T-helper 2 cell treated with Interferon-gamma antibody and Interleukin-4, amounts not matched to agents 5 μg/mL and 100 μg/mL, for 36 hours (primary cell): Measurements from ENCODE around the gene AGTPBP1.

Experiments used
- DNase-seq: peaks from one replicate; pipeline ENCODE4 v3.0.0; 2021; ENCODE audit warnings: low spot score
- H3K27ac Mint-ChIP-seq: one replicate; pipeline ENCODE4 v1.8.0; 2021; ENCODE audit warnings: mild to moderate bottlenecking, mixed read lengths
- H3K27me3 Mint-ChIP-seq: one replicate; pipeline ENCODE4 v1.8.0; 2021; ENCODE audit warnings: low read depth, mixed read lengths
- H3K36me3 Mint-ChIP-seq: one replicate; pipeline ENCODE4 v1.8.0; 2021; ENCODE audit warnings: low read depth, mixed read lengths
- H3K4me1 Mint-ChIP-seq: one replicate; pipeline ENCODE4 v1.8.0; 2021; ENCODE audit warnings: low read depth, mixed read lengths
- H3K4me3 Mint-ChIP-seq: one replicate; pipeline ENCODE4 v1.8.0; 2022; ENCODE audit warnings: mild to moderate bottlenecking, moderate library complexity, mixed read lengths
- H3K9me3 Mint-ChIP-seq: one replicate; pipeline ENCODE4 v1.8.0; 2021; ENCODE audit warnings: mixed read lengths

AGTPBP1 gene

DNA sequence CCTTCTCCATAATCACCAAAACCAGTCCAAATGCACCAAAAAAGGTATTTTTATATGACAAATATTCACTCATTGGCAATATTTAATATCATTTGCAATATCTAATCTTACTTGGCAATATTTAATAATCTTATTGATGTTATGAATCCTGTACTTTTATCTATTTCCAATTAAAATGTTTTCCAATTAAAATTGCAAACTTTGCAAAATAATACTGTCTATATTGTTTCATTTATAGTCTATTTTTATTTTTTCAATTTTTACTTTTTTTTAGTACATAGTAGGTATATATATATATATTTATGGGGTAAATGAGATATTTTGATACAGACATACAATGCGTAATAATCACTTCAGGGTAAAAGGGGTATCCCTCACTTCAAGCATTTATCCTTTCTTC, 109.9 kb downstream of the AGTPBP1 start:
- H3K27me3 Mint-ChIP-seq: no peaks in the 10 kb centered on the region
- DNase-seq: no peak
- H3K36me3 Mint-ChIP-seq: peaks cover 6% of the 10 kb centered on the region
- no peak overlapping the region for H3K27ac Mint-ChIP-seq
- no peaks in the 10 kb centered on the region for H3K9me3 Mint-ChIP-seq
- H3K4me1 Mint-ChIP-seq: no peaks in the 10 kb centered on the region
- H3K4me3 Mint-ChIP-seq: no peak overlapping the region

DNA sequence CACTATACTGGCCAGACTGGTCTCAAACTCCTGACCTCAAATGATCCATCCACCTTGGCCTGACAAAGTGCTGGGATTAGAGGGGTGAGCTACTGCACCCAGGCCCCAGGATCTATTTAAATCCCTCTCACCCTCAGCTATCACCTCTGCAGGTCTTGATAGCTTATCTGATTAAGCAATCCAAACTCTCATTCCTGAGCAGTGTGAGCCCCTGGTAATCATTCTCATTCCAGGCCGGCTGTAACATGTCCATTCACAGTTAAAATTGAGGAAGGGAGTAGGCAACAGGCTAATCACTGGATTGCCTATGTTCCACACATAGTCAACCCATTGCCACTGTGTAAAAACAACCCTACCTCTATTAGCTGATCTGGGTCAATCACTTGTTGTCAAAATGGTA, 111.1 kb downstream of the AGTPBP1 start:
- H3K9me3 Mint-ChIP-seq: no peaks in the 10 kb centered on the region
- no peak for DNase-seq
- H3K4me1 Mint-ChIP-seq: no peaks in the 10 kb centered on the region
- no peaks in the 10 kb centered on the region for H3K27me3 Mint-ChIP-seq
- H3K36me3 Mint-ChIP-seq: peaks cover 5% of the 10 kb centered on the region
- H3K4me3 Mint-ChIP-seq: no peak overlapping the region
- H3K27ac Mint-ChIP-seq: no peak overlapping the region

DNA sequence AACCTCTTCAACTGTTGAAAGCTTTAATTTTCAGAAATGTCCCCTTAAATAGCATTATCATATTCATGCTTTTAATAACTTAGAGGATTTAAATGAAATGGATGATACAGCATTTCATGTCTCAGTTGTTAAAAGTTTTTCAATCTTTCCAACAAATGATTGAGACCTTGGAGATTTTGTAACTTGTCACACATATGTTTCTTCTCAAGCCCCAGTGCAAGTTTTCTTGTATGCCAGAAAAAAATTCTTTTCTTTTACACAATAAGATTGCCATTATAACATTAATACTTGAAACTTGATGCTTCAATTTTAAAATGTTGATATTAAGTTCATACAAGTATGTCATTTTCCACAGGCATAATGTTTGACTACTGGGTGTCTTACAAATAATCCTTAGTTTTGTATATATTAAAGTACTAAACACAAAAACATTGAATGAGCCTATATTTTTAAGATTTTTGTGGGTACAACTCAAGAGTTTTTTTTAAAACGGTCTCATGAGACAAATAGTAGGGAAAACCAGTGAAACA, 124.5 kb downstream of the AGTPBP1 start:
- Mint-ChIP-seq H3K4me1 (peaks cover 2% of the 10 kb centered on the region), H3K36me3 (peaks cover 10% of the 10 kb centered on the region), H3K4me3 (no peak overlapping the region), H3K9me3 (no peaks in the 10 kb centered on the region), H3K27me3 (no peaks in the 10 kb centered on the region), H3K27ac (no peak overlapping the region)
- DNase-seq: no peak

DNA sequence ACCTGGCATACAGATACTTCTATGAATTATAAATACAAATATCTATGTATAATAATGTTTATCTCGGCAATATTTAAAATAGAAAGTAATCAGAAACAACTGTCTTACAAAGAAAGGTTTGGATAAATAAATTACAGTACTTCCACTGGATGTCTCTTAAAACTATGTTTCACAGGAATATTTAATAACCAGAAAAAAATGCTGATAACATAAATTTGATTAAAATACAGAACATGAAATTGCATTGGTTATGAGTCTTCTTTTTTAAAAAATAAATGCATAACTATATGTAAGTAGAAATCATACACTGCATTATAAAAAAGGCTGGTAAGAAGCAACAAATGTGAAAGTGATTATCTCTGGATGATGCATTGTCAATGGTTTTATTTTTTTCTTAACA, 126.0 kb downstream of the AGTPBP1 start:
- Mint-ChIP-seq H3K27ac (no peak overlapping the region), H3K4me1 (peaks cover 2% of the 10 kb centered on the region), H3K36me3 (peaks cover 10% of the 10 kb centered on the region), H3K4me3 (no peak overlapping the region), H3K9me3 (no peaks in the 10 kb centered on the region), H3K27me3 (no peaks in the 10 kb centered on the region)
- DNase-seq: no peak

DNA sequence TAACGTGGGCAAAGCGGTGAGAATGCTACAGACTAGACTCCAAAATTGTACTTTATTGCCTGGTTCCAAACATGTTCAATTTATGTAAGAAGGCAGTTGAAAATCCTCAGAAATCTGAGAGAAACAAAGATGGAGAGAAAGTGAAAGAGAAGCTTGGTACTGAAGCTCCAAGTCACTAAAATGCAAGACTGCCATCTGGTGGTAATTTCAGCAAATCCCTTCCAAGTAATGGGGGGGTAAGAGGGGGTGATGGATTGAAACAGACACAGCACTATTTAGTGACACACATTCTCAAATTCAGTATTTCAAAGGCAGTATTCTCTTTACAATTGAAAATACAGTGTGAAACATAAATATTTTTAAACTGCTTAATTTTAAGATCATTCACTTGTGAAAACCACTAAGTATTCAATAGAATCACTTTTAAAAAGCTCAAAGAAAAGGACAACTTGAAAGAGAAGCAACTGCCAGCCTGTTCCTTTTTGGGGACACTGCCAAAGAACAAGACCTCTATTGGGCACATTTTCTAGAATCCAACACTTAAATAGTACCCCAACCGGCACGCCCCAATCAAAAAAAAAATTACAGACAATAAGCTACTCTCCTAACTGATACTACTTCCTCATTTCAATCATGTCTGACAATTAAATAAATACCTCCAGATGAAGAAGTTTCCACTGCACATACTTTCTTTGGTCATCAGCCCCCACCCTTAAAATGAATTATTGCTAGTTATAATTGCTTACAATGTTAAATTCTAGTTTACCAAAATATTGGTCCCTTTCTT, 131.5 kb downstream of the AGTPBP1 start:
- H3K4me1 Mint-ChIP-seq: peaks cover 6% of the 10 kb centered on the region
- peak overlapping the region; percentile 56 for H3K27ac Mint-ChIP-seq
- H3K27me3 Mint-ChIP-seq: no peaks in the 10 kb centered on the region
- H3K9me3 Mint-ChIP-seq: no peaks in the 10 kb centered on the region
- no peak for DNase-seq
- peak overlapping the region; percentile 35 for H3K4me3 Mint-ChIP-seq
- H3K36me3 Mint-ChIP-seq: peaks cover 2% of the 10 kb centered on the region

DNA sequence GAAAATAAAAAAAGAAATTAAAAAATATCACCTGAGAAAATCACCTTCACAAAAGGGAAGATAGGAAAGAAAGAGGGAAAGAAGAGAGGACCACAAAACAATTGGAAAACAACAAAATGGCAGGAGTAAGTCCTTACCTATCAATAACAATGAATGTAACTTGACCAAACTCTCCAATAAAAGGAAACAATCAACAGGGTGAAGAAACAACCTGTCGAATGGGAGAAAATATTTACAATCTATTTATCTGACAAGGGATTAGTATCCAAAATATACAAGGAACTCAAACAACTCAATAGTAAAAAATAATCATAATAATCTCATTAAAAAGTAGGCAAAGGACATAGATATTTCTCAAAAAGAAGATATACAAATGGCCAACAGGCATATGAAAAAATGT, 135.8 kb downstream of the AGTPBP1 start:
- Mint-ChIP-seq H3K36me3 (peaks cover 17% of the 10 kb centered on the region), H3K27ac (no peak overlapping the region), H3K27me3 (no peaks in the 10 kb centered on the region), H3K4me3 (no peak overlapping the region), H3K4me1 (peaks cover 13% of the 10 kb centered on the region), H3K9me3 (no peaks in the 10 kb centered on the region)
- no peak for DNase-seq

DNA sequence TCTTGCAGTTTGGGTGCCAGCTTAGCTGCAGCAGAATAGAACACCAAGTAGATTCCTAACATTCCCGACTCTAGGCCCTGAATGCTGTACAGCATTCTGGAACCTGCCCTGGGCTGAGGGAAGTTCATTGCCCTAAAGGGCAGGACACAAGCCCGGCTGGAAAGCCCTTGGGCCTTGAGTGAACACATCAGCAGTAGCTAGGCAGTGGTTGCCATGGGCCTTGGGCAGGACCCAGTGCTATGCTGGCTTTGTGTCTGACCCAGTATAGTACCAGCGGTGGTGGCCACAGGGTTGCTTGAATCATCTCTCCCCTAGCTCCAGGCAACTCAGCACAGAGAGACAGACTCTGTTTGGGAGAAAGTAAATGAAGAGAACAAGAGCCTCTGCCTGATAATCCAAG, 137.8 kb downstream of the AGTPBP1 start:
- Mint-ChIP-seq H3K36me3 (peaks cover 18% of the 10 kb centered on the region), H3K27ac (no peak overlapping the region), H3K9me3 (no peaks in the 10 kb centered on the region), H3K4me3 (no peak overlapping the region), H3K27me3 (no peaks in the 10 kb centered on the region), H3K4me1 (peaks cover 16% of the 10 kb centered on the region)
- DNase-seq: no peak

DNA sequence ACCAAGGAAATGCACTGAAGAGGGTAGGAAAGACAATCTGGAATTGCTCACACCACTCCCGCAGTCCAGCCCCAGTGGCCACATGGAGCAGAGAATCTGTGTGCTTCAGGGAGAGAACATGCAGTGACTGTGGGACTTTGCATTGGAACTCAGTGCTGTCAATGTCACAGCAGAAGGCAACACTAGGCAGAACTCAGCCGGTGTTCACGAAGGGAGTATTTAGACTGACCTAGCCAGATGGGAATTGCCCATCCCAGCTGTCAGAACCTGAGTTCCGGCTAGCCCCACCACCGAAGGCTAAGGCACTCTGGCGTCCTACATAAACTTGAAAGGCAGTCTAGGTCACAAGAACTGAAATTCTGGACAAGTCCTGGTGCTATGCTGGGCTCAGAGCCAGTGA, 139.0 kb downstream of the AGTPBP1 start:
- peaks cover 18% of the 10 kb centered on the region for H3K36me3 Mint-ChIP-seq
- H3K27ac Mint-ChIP-seq: peak overlapping the region; percentile 39
- no peaks in the 10 kb centered on the region for H3K27me3 Mint-ChIP-seq
- peaks cover 16% of the 10 kb centered on the region for H3K4me1 Mint-ChIP-seq
- DNase-seq: no peak
- H3K4me3 Mint-ChIP-seq: no peak overlapping the region
- H3K9me3 Mint-ChIP-seq: no peaks in the 10 kb centered on the region

DNA sequence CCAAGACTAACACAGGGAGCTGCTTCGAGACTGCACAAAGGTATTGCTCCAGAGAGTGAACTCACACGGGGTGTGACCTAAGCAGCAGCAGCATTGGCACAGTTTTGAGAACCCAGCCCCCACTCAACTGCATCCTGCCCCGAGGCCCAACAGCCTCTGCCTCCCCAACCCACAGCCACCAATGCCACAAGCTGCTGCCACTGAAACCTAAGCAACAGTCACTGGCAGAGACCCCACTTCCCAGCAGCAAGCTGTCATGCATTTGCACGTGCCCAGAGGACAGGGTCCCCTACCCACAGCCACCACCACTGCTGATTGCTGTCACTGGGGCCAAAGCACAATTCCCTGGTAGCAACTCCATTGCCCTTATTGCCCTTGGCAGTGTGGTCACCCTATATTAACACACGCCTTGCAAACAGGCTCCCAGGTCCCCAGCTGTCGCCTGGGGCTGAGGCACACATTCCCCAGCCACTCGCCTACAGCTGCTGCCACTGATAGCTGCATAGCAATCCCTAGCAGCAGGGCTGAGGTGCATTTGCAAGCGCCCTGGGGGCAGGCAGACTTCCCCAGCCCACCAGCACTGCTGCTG, 141.0 kb downstream of the AGTPBP1 start:
- DNase-seq: no peak
- Mint-ChIP-seq H3K27ac (peak overlapping the region; percentile 34), H3K27me3 (no peaks in the 10 kb centered on the region), H3K9me3 (no peaks in the 10 kb centered on the region), H3K4me3 (no peak overlapping the region), H3K4me1 (peaks cover 16% of the 10 kb centered on the region), H3K36me3 (peaks cover 17% of the 10 kb centered on the region)

DNA sequence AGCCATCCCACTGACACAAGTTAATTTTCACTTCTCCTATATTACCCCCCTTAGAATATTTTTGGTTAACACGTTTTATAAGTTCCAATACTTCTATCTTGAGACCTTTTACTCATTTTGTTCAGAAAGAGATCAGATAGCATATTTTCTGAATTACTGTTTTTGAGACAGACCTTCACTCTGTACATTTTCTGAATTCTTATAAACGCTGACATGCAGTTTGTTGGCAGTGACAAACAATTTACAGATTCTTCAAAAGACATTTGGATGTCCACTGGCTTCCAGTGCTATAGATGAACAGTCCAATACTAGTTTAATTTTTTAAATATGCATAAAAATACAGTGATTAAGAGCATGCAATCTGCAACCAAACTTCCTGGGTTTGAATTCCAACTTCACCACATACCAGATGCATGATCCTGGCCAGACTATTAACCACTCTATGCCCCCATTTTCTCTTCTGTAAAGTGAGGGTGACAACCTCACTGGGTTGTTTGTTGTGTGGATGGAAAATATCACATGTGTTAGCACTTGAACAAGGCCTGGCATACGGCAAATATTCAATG, 142.1 kb downstream of the AGTPBP1 start:
- DNase-seq: no peak
- Mint-ChIP-seq H3K4me3 (no peak overlapping the region), H3K27me3 (no peaks in the 10 kb centered on the region), H3K9me3 (no peaks in the 10 kb centered on the region), H3K4me1 (peaks cover 16% of the 10 kb centered on the region), H3K36me3 (peaks cover 16% of the 10 kb centered on the region), H3K27ac (no peak overlapping the region)

DNA sequence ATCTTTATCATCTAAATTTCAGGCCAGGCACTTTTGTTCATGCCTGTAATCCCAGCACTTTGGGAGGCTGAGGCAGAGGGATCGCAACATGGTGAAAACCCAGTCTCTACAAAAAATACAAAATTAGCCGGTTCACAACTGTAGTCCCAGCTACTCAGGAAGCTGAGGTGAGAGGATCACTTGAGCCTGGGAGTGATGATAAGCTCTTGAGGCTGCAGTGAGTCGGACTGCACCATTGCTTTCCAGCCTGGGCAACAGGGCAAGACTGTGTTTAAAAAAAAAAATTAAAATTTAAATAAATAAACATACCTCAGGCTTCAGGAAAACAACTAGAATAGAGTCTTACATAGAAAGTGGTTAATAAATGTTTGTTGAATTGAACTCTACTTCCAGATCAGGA, 147.4 kb downstream of the AGTPBP1 start:
- no peak overlapping the region for H3K4me3 Mint-ChIP-seq
- no peaks in the 10 kb centered on the region for H3K27me3 Mint-ChIP-seq
- no peak overlapping the region for H3K27ac Mint-ChIP-seq
- peaks cover 5% of the 10 kb centered on the region for H3K36me3 Mint-ChIP-seq
- no peak for DNase-seq
- peaks cover 3% of the 10 kb centered on the region for H3K4me1 Mint-ChIP-seq
- no peaks in the 10 kb centered on the region for H3K9me3 Mint-ChIP-seq

DNA sequence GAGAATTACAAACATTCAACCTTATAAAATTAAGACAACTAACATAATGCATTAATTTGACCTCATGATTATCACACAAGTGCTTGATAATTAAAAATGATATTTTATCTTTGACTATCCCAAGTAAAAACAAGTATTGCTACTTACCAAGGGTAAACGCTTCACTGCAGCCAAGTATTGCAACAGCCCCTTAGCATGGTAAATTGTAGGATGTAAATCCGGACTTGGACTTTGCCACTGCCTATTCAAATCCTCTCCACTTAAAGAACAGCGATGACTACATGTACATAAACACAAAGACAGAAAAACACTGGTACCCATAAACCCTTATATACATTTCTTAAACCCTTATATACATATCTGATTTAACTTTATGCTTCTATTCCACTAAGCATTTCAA, 155.1 kb downstream of the AGTPBP1 start:
- no peaks in the 10 kb centered on the region for H3K27me3 Mint-ChIP-seq
- no peak for DNase-seq
- H3K9me3 Mint-ChIP-seq: no peaks in the 10 kb centered on the region
- H3K27ac Mint-ChIP-seq: no peak overlapping the region
- no peak overlapping the region for H3K4me3 Mint-ChIP-seq
- H3K4me1 Mint-ChIP-seq: peaks cover 1% of the 10 kb centered on the region
- peaks cover 7% of the 10 kb centered on the region for H3K36me3 Mint-ChIP-seq

DNA sequence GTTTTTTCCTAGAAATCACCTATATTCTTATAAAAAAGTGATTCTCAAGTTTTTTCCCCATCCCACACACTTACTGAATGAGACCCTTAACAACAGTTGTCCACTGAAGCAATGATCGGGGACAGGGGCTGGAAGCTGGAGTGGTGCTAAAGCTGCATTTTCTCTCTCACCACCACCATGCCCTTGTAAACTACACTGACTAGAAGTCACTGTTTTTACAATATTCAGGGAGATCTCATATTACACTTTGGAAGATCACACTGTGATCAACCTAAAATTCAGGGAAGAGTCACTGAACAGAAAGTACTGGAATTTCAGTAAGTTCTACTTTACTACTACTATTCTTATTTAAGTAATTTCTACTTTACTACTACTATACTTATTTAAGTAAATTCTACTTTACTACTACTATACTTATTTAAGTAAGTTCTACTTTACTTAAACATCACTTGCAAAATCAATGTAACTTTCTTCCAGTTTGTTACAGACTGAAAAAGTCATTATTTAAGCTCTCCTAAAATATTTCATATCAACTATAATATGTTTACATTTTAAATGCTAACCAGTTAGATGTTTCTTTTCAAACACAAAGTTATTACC, 164.3 kb downstream of the AGTPBP1 start:
- no peak overlapping the region for H3K4me3 Mint-ChIP-seq
- no peaks in the 10 kb centered on the region for H3K27me3 Mint-ChIP-seq
- H3K27ac Mint-ChIP-seq: no peak overlapping the region
- no peaks in the 10 kb centered on the region for H3K4me1 Mint-ChIP-seq
- H3K36me3 Mint-ChIP-seq: peaks cover 7% of the 10 kb centered on the region
- DNase-seq: no peak
- H3K9me3 Mint-ChIP-seq: no peaks in the 10 kb centered on the region

DNA sequence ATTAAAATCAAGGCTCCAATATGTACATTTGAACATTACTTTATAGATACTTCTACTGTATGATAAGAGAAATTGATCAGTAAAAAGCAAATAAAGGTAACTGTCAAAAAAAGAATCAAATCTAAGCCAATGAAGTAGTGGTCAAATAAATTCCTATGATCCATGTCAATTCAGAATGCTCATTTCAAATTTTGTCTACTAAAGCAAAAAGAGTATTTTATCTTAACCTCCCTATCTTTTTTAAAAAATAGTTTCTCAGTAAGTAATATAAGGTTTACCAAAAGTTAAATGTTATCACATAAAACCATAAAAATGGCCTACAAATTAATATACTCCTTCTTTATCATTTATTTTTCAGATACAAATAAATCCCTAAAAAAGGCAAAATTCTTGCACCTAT, 165.9 kb downstream of the AGTPBP1 start:
- no peak overlapping the region for H3K27ac Mint-ChIP-seq

More for the DNA sequence above, 165.9 kb downstream of the AGTPBP1 start:
- Mint-ChIP-seq H3K4me3 (no peak overlapping the region), H3K27me3 (no peaks in the 10 kb centered on the region), H3K9me3 (no peaks in the 10 kb centered on the region), H3K4me1 (no peaks in the 10 kb centered on the region), H3K36me3 (peaks cover 11% of the 10 kb centered on the region)
- DNase-seq: no peak
